Liver (tissue), 9 donors: Measurements from ENCODE around the gene FILIP1L. TPM values are rescaled to one million over a fixed set of nuclear protein-coding genes. Genes with fewer than 3 reads are reported as not detected.

Experiments
- DNase-seq: peaks from one replicate; pipeline ENCODE4 v3.0.0-alpha.2; 2017; ENCODE audit warnings: low spot score
- H3K27ac ChIP-seq, 2 donors: one replicate each; pipeline ENCODE4 v1.7.0; 2013; ENCODE audit warnings: inconsistent platforms in 2 of 2, low read length in 2 of 2, control low read depth in 1 of 2, low read depth in 1 of 2, mild to moderate bottlenecking in 1 of 2
- H3K27me3 ChIP-seq, 4 donors: one replicate each; pipeline versions ENCODE4 v1.6.1 to v1.7.0; 2013; ENCODE audit warnings: low read length in 3 of 4, inconsistent platforms in 1 of 4, mild to moderate bottlenecking in 1 of 4, moderate library complexity in 1 of 4; ENCODE audit not compliant: control insufficient read depth in 4 of 4, insufficient read depth in 4 of 4
- H3K36me3 ChIP-seq, 4 donors: one replicate each; pipeline versions ENCODE4 v1.6.1 to v1.7.0; 2013; ENCODE audit warnings: low read length in 3 of 4, mild to moderate bottlenecking in 3 of 4, low read depth in 1 of 4, moderate library complexity in 1 of 4; ENCODE audit not compliant: control insufficient read depth in 4 of 4, insufficient read depth in 3 of 4
- H3K4me1 ChIP-seq, 4 donors: one replicate each; pipeline versions ENCODE4 v1.6.1 to v1.7.0; 2013; ENCODE audit warnings: low read length in 3 of 4, mild to moderate bottlenecking in 3 of 4, moderate library complexity in 1 of 4; ENCODE audit not compliant: control insufficient read depth in 4 of 4, insufficient read depth in 4 of 4
- H3K4me3 ChIP-seq, 3 donors: one replicate each; pipeline versions ENCODE4 v1.6.1 to v1.7.0; 2013; ENCODE audit warnings: low read length in 3 of 3, control low read depth in 1 of 3, low read depth in 1 of 3, mild to moderate bottlenecking in 1 of 3
- H3K9ac ChIP-seq, 2 donors: one replicate each; pipeline ENCODE4 v1.7.0; 2013; ENCODE audit warnings: low read length in 2 of 2, mild to moderate bottlenecking in 2 of 2, moderate library complexity in 2 of 2, control low read depth in 1 of 2, low read depth in 1 of 2
- H3K9me3 ChIP-seq, 4 donors: one replicate each; pipeline versions ENCODE4 v1.6.1 to v1.7.0; 2013; ENCODE audit warnings: low read length in 3 of 4; ENCODE audit not compliant: control insufficient read depth in 4 of 4
- ATF3 ChIP-seq: IDR thresholded peaks from 2 replicates; pipeline ENCODE4 v1.6.1; 2016; ENCODE audit warnings: antibody characterized with exemption
- CTCF ChIP-seq: fragments of 150-350 bp; IDR thresholded peaks from 2 replicates; pipeline ENCODE4 v1.5.1; 2017; ENCODE audit warnings: improper control_type of control experiment, low read depth, low read length; ENCODE audit not compliant: missing input control
- FOXA1 ChIP-seq: IDR thresholded peaks from 2 replicates; pipeline ENCODE4 v1.6.1; 2016; ENCODE audit warnings: antibody characterized with exemption
- FOXA2 ChIP-seq: IDR thresholded peaks from 2 replicates; pipeline ENCODE4 v1.6.1; 2016; ENCODE audit warnings: antibody characterized with exemption
- GABPA ChIP-seq, 2 donors: IDR thresholded peaks in 1 of 2; conservative IDR thresholded peaks in 1 of 2; 2 replicates each; pipeline ENCODE4 v1.6.1; 2016; ENCODE audit warnings: antibody characterized with exemption in 2 of 2, mild to moderate bottlenecking in 1 of 2, moderate library complexity in 1 of 2
- HNF4G ChIP-seq: IDR thresholded peaks from 2 replicates; pipeline ENCODE4 v1.6.1; 2016; ENCODE audit warnings: antibody characterized with exemption
- JUND ChIP-seq, 2 donors: IDR thresholded peaks; 2 replicates each; pipeline ENCODE4 v1.6.1; 2016; ENCODE audit warnings: antibody characterized with exemption in 2 of 2
- MAX ChIP-seq: IDR thresholded peaks from 2 replicates; pipeline ENCODE4 v1.6.1; 2016; ENCODE audit warnings: antibody characterized with exemption
- NR2F2 ChIP-seq: IDR thresholded peaks from 2 replicates; pipeline ENCODE4 v1.6.1; 2016; ENCODE audit warnings: antibody characterized with exemption
- REST ChIP-seq: IDR thresholded peaks from 2 replicates; pipeline ENCODE4 v1.6.1; 2016; ENCODE audit warnings: antibody characterized with exemption, mild to moderate bottlenecking
- RXRA ChIP-seq, 2 donors: IDR thresholded peaks; 2 replicates each; pipeline ENCODE4 v1.6.1; 2017 to 2018; ENCODE audit warnings: antibody characterized with exemption in 2 of 2, mild to moderate bottlenecking in 1 of 2
- TAF1 ChIP-seq: conservative IDR thresholded peaks from 2 replicates; pipeline ENCODE4 v1.6.1; 2016; ENCODE audit warnings: antibody characterized with exemption, mild to moderate bottlenecking
- YY1 ChIP-seq: IDR thresholded peaks from 2 replicates; pipeline ENCODE4 v1.6.1; 2016; ENCODE audit warnings: antibody characterized with exemption, mild to moderate bottlenecking
- ZBTB33 ChIP-seq: IDR thresholded peaks from 2 replicates; pipeline ENCODE4 v1.6.1; 2016; ENCODE audit warnings: antibody characterized with exemption
- WGBS: extraction: QIAGEN DNeasy Blood & Tissue Kit; methylation state at CpG from one replicate; pipeline ENCODE4 v1.1.7; 2013; 5-methylcytosine and 5-hydroxymethylcytosine counted together
- polyA plus RNA-seq, 2 donors: library from polyadenylated mRNA; stranded (reverse) in 1 of 2; unstranded in 1 of 2; fragments of 200-250 nt in 1 of 2; fragments of >200 nt in 1 of 2; fragmentation: Nextera tagmentation in 1 of 2; extraction: Ambion mirVana in 1 of 2; gene quantifications; one replicate each; pipeline versions ENCODE4 v1.2.1 to v1.2.3, GENCODE V29; 2013 to 2015
- total RNA-seq, 2 donors: library from RNA; depleted of rRNA; stranded (reverse); fragments of >200 nt; gene quantifications; one replicate each; pipeline ENCODE4 v1.2.3, GENCODE V29; 2014
- donor health status: healthy.
- donor health status: healthy.
- donor health status: healthy.
- donor health status: healthy.
- donor health status: healthy.

FILIP1L gene
- total and polyA plus RNA-seq, 4 donors: 1.4 to 6.5 (median 1.9) TPM

GRCh38 chr3:100154171-100154570, 39.9 kb upstream of the FILIP1L start:
- H3K9ac ChIP-seq: no peak overlapping the region
- DNase-seq: no peak
- peaks cover 0 to 2% (median 0%) of the 10 kb centered on the region in 4 donors for H3K36me3 ChIP-seq
- no peak overlapping the region for H3K4me3 ChIP-seq
- no peak overlapping the region for H3K27ac ChIP-seq
- 96% methylated on average over 1 of the region's 1 CpG for WGBS
- H3K27me3 ChIP-seq: no peaks in the 10 kb centered on the region
- peaks cover 0 to 6% (median under 1%) of the 10 kb centered on the region in 4 donors for H3K9me3 ChIP-seq
- TF ChIP-seq MAX (no peak), ATF3 (no peak), HNF4G (no peak), NR2F2 (no peak), REST (no peak), FOXA1 (no peak), YY1 (no peak), CTCF (no peak), ZBTB33 (no peak)
- H3K4me1 ChIP-seq: peaks cover 0 to 7% (median 4%) of the 10 kb centered on the region in 4 donors

- Histone ChIP-seq H3K36me3 (peaks cover 0 to 2% (median 0%) of the 10 kb centered on the region in 4 donors), H3K4me3 (no peak overlapping the region), H3K27me3 (no peaks in the 10 kb centered on the region), H3K9ac (no peak overlapping the region), H3K27ac (no peak overlapping the region), H3K4me1 (no peaks in the 10 kb centered on the region), H3K9me3 (peaks cover 0 to 6% (median under 1%) of the 10 kb centered on the region in 4 donors)
- no peak for DNase-seq
- WGBS: 86% methylated on average over 8 of the region's 8 CpGs
- TF ChIP-seq CTCF (no peak), REST (no peak), MAX (no peak), NR2F2 (no peak), RXRA (IDR thresholded peaks at IDR 0.05) (no peak), TAF1 (no peak), GABPA (IDR thresholded peaks at IDR 0.05 in 1 of 2, conservative IDR thresholded peaks at IDR 0.05 in 1 of 2) (no peak), YY1 (no peak), FOXA2 (no peak), JUND (IDR thresholded peaks at IDR 0.05) (no peak), ATF3 (no peak)
These were observed 36.9 kb upstream of the FILIP1L start for GRCh38 chr3:100151024-100151707.
